GM11168 (cell line): ENCODE data around the gene PCDHGC5.

Source experiments
- in situ Hi-C: fragments of 300-500 bp; cut with MboI; formaldehyde crosslinking; loops from one replicate; pipeline ENCODE4 v1.12.0; 2022; ENCODE audit warnings: low sequenced_read_pairs; ENCODE audit not compliant: unreplicated experiment

The PCDHGC5 gene

DNA sequence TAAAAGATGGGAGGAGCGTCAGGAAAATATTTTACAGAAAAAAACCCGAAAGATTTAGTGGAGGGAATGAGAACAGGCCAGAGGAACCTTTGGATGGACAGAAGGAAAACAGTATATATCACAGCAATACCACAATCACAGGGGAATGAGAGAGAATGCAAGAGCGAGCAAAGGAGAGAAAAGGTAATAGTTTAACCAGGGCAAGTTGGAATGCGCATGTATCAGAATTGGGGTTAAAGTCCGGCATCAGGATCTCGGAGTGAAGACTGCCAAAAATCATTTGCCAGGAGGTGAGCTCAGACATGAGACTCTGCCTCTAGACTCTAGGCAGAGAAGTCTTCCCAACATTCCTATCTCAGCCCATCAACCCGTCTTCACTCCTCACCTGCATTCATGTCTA is 36.8 kb downstream of the PCDHGC5 start:
- in situ Hi-C loops = no loop called here

DNA sequence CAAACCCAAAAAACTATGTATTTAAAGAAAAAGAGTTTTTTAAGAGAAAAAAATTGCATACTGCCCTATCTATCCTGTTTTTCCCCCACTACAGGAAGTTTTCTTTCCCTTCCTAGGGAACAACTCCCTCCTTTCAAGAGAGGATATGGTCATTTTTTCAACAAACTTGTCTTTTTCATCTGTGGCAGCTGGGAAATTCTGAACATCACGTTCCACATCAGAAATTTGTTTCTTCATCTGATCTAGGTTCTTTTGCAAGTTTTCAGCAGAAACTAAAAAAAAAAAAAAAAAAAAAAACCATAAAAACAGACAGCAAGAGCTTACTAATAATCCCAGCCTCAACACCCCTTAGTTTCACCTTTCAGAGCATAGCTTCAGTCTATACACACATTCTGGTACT is 38.5 kb downstream of the PCDHGC5 start:
- in situ Hi-C loops = no loop called here

DNA sequence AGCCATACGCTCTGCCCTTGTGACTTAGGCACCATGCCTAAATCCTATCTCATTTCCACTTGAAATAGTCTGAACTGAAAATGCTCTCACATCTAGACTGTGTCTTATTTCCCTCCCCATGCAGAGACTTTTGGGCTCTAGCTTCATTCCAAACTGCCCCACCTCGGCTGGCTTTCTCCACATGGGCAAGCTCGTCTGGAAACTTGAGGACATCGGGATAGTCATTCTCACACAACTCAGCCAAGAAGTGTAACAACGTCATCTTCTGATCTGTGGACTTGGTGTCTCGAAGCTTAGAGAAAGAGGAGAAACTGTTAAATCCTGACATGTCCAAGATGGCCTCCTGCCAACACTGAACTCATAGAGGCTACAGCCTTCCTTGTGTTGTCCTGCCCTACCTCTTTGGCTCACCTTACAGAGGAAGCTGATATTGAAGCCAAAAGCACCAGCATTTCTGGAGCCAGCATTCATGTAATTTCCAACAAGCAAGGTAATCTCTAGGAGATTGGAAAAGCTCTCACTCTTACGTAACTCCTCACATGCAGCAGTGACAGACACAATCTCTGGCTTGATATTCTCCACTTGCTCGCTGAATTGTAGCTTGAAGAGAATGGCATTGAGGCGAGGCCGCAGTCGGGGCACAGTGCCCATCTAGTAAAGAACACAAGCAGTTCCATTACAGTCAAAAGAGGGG is 39.6 kb downstream of the PCDHGC5 start:
- in situ Hi-C loops = no loop called here

DNA sequence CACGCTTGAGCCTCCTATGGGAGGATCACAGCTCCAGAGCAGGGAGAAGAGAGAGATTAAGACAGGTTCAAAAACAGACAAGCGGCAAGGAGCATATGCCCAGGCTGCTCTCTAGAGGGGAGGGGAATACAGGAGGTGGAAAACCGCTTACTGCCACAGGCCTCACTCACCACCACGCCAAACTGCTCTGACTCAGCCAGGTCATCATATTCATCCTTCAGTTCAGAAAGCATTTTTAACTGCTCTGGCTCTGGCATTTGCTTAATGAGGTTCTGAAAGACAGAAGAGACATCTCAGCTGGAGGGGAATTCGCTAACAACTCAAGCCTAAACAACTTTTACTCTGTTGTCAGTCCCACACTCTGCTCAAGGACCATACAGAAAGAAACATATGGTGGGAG is 40.1 kb downstream of the PCDHGC5 start:
- in situ Hi-C loops = no loop called here

DNA sequence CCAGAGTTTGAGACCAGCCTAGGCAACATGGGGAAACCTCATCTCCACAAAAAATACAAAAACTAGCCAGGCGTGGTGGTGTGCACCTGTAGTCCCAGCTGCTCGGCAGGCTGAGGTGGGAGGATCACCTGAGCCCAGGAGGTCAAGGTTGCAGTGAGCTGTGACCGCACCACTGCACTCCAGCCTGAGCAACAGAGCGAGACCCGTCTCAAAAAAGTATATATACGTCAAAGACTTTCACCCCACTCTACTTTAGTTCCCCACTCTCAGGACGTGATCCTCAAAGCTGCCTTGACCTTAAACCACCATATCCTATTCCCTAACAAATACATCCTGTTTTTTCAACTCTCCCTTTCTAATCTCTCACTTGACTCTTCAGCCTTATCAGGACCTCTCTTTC is 41.0 kb downstream of the PCDHGC5 start:
- in situ Hi-C loops = no loop called here

DNA sequence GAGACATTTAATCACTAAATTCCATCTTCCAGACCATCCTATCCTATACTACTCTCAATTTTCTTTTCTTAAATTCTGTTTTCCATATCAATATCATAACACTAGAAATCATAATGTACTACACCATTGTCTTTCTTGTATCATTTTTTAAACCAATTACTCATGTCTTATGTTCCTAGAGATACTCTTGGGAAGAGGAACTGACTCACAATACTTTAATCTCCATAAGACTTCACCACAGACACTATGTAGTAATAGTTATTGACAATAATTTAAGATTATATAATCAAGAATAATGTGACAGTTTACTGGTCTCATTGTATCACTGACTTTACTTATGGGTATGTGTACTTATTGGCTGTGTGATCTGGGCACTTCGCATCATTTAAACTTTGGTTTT is 43.8 kb downstream of the PCDHGC5 start:
- in situ Hi-C loops = no loop called here

DNA sequence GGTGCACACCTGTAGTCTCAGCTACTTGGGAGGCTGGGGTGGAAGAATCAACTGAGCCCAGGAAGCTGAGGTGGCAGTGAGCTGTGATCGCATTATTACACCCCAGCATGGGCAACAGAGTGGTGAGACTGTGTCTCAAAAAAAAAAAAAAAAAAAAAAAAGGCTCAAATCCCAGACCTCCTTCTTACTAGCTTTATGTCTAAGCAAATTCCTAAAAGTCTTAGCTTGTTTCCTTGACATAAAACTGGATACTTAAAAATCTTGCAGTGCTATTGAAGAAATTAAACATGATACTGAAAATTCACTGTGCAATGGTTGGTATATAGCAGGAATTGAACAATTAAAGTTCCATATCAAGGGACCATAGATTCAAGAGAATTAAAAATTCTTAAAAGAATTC is 45.0 kb downstream of the PCDHGC5 start:
- in situ Hi-C loops = no loop called here

DNA sequence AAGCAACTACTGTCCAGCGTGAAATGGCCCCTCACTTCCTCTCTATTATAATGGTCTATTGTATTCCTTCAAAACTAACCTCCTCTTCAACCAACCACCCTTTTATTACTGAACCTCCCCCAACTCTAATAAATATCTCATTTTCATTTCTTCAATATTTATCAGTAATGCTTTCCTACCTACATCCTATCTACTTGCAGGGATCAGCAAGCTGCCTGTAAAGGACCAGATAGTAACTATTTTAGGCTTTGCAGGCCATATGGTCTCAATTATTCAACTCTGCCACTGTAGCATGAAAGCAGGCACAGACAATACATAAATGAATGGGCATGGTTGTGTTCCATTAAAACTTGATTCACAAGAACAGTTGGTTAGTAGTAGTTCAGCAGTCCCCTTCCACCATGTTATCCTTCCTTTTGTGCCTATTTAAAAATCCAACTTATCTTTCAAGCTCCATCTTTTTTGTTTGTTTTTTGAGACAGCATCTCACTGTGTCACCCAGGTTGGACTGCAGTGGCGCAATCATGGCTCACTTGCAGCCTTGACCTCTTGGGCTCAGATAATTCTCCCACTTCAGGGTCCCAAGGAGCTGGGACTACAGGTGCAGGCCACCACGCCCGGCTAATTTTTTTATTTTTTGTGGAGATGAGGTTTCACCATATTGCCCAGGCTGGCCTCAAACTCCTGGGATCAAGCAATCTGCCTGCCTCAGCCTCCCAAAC is 45.8 kb downstream of the PCDHGC5 start:
- in situ Hi-C loops = no loop called here
